A375 (cell line): ENCODE data around the gene BOD1. TPM values are rescaled to one million over a fixed set of nuclear protein-coding genes. Genes with fewer than 3 reads are reported as not detected.

Source experiments
- total RNA-seq: library from RNA; depleted of rRNA; stranded (reverse); fragments of >200 nt; shearing (Covaris generic); gene quantifications from 2 replicates; pipeline ENCODE4 v1.2.3, GENCODE V29; 2014; rRNA removed

The BOD1 gene
- total RNA-seq = 60.7 and 70.0 TPM in 2 replicates

DNA sequence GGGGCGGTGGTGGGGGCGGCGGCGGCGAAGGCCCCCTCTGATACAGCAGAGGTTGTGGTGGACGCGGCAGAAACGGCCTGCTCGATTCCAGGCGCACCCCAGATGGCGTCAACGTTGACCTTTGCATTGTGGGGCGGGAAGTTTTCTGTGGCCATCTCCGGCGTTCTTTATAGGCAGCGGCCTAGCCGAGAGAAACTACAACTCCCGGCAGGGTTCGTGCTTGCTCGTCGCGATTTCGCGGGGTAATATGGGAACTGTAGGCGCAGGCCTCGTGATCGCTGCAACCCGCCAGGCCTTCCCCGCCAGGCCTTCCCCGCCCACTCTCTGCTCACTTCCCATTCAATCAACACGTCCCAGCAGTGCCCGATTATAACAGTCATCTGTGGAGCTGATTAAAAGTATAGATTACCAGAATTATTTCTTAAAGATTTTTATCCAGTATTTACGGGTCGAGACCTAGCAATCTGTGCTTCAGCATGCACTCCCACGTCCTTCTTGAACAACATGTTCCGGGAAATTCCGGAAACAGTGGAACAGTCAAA, at the start of gene BOD1:
BOD1 (minus strand) TSS at position 74 of the 542 bp plus-strand sequence. CDS start 214 bp downstream, outside the sequence.

